Measurements from ENCODE around the gene NCAN.

Gene NCAN

DNA sequence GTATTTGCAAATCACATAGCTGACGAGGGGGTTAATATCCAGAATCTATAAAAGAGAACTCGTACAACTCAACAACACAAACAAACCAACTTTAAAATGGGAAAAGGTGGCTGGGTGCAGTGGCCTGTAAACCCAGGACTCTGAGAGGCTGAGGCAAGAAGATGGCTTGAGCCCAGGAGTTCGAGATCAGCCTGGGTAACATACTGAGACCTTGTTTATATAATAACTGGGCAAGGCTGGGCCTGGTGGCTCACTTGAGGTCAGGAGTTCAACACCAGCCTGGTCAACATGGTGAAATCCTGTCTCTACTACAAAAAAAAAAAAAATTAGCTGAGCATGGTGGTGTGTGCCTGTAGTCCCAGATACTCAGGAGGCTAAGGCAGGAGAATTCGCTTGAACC is 83.2 kb downstream of the NCAN start:
- no peak for DNase-seq (ENCODE audit: low spot score)

DNA sequence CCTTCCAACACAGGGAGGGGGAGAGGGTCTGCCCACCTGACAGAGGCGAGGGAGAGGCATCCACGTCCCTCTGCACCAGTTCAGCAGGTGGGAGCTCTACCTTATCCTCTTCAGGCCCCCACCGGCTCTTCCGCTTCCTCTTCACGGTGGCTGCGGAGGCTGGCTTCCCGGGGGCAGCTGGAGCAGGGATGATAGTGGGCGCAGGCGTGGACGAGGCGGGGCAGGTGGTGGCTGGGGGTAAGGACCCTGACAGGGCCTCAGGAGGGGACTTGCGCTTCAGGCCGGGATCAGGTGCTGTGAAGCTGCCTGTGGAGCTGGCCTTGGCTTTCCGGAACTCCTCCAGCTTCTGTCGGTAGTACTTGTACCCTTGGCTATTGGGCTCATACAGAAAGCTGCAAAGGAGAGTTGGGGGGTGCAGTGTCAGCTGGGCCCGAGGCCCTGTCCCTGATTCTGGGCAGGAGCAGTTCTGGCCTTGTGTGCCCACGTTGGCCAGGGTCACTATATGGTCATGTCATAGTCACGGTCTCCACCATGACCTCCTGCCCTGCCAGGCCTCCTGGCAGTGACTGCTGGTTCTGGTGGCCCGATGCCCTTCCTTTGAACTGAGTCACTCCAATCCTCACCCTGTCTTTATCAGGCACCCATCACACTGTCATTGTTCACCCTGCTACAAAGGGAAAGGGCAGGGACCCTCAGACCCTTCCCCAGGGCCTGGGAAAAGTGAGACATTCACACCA is 85.4 kb downstream of the NCAN start:
- DNase-seq (ENCODE audit: low spot score), result no peak

DNA sequence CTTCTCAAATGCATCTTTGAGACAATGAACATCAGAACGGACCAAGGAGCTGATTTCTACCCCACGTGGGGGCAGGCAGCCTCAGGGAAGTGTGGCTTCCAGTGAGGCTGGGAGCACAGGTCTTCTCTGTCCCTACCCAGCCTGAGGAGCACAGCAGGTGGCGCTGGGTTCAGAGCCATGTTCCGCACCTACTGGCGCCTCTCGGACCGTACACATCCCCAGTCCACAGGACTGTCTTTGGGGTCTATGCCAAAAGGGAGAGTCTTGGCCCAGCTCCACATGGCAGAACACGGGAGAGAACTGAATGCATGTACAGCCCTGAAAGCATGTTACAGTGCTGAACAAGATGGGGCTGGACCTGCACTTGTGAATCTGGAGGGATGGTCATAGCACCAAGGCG is 86.0 kb downstream of the NCAN start:
- DNase-seq (ENCODE audit: low spot score), result peak; percentile 15

- peak; percentile 8 for DNase-seq (ENCODE audit: low spot score)
These were observed 88.9 kb downstream of the NCAN start for GRCh38 chr19:19300613-19301012.
